ENCODE measurements around the gene WWOX. TPM values are rescaled to one million over a fixed set of nuclear protein-coding genes. Genes with fewer than 3 reads are reported as not detected.

Gene WWOX
- total RNA-seq, 2 donors from 2014 or later, result 33.8 to 82.5 TPM

DNA sequence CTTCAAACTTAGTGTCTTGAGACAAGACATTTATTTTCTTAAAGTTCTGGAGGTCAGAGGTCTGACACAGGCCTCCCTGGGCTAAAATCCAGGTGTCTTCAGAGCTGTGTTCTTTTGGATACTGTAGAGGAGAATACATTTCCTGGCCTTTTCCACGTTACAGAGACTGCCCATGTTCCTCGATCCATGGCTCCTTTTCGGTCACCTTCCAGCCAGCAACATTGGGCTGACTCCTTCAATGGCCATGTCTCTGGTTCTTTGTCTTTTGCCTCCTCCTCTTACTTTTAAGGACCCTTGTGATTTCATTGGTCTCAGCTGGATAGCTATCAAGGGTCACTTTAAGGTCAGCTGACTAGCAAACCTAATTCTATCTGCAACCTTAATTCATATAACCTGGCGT lies 212.4 kb downstream of the WWOX start:
- Histone ChIP-seq H3K4me3 (no peak overlapping the region), H3K36me3 (no peaks in the 10 kb centered on the region), H3K4me1 (ENCODE audit: control insufficient read depth in 1 of 2, low read depth in 2 of 2) (no peaks in the 10 kb centered on the region), H3K9me3 (no peaks in the 10 kb centered on the region), H3K27me3 (replicated peaks; ENCODE audit: insufficient read depth) (no peaks in the 10 kb centered on the region), H3K27ac (no peak overlapping the region)
- TF ChIP-seq, protein P1, sequence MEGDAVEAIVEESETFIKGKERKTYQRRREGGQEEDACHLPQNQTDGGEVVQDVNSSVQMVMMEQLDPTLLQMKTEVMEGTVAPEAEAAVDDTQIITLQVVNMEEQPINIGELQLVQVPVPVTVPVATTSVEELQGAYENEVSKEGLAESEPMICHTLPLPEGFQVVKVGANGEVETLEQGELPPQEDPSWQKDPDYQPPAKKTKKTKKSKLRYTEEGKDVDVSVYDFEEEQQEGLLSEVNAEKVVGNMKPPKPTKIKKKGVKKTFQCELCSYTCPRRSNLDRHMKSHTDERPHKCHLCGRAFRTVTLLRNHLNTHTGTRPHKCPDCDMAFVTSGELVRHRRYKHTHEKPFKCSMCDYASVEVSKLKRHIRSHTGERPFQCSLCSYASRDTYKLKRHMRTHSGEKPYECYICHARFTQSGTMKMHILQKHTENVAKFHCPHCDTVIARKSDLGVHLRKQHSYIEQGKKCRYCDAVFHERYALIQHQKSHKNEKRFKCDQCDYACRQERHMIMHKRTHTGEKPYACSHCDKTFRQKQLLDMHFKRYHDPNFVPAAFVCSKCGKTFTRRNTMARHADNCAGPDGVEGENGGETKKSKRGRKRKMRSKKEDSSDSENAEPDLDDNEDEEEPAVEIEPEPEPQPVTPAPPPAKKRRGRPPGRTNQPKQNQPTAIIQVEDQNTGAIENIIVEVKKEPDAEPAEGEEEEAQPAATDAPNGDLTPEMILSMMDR (IDR thresholded peaks at IDR 0.05), result no peak
- ATAC-seq (ENCODE audit: insufficient number of reproducible peaks, low FRiP score, low read depth) (no peak), DNase-seq (ENCODE audit: low spot score) (no peak)

DNA sequence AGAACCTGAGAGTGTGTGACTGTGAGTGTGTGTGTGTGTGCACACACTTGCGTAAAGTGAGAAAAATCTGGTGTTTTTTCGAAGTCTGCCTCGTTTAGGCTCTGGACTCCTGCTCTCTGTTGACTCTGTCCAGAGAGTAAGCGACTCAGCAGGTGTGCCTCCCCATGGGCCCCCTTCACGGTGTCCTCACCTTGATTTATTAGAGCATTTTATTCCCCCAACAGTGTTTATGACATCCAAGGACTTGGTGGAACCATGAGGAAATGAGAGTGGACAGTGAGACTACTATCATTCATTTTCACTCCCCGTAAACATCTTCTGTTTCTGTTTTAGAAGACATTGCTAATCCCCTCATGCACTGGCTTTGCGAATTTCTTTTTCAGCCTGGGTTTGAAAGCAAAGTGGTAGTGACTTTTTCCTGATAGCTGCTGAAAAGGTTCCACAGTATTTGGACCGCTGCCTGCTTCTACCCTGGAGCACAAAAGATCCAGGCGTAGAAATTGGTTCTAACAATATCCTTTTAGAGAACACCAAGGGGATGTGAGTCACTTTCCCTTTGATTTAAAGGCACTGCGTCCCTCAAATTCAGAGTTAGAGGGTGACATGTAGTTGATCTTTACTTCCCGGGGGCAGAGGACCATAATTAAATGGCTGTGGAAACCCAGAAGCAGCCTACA lies 218.2 kb downstream of the WWOX start:
- no peak for DNase-seq (ENCODE audit: low spot score)
- Histone ChIP-seq H3K4me1 (ENCODE audit: control insufficient read depth in 1 of 2, low read depth in 2 of 2) (peaks cover 0 to 13% of the 10 kb centered on the region in 2 donors), H3K27ac (peak overlapping the region in 1 of 2 donors; percentile 10), H3K9me3 (no peaks in the 10 kb centered on the region), H3K36me3 (no peaks in the 10 kb centered on the region), H3K27me3 (replicated peaks; ENCODE audit: insufficient read depth) (no peaks in the 10 kb centered on the region), H3K4me3 (peak overlapping the region; percentile 61)
- no peak for ATAC-seq (ENCODE audit: insufficient number of reproducible peaks, low FRiP score, low read depth)
- TF ChIP-seq, protein P1 (IDR thresholded peaks at IDR 0.05), result no peak

DNA sequence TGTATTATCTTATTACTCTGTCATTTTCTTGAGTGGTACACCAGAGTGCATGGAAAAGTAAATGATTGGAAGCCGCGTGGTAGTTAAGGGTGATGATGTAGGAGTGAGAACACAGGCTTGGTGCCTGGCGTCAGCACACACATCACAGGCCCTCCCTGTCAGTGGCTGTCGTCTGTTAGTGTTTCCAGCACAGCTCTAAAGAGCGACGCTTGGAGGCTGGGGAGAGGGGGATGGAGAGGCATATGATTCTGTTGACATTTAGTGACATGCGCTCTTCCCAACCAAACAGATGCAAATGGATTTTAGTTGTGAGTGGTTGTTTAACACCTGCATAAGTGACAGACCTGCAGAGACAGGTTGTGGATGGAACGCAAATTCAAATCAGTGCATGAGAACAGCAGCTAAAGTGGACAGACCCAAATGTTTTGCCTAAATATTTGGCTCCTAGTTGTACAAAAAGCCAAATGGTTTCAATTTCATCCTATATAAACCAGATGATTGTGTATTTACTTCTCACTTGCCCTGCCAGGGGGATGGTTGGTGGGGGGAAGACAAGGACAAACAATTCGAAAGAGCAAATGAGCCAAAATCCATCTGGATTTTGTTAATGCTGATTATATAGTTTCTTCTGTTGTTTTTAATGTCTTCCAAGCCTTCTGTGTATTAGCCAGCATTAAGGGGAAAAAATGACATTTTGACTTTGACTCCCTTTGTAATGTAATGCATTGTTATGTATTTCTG lies 222.3 kb downstream of the WWOX start:
- DNase-seq (ENCODE audit: low spot score) (no peak), ATAC-seq (ENCODE audit: insufficient number of reproducible peaks, low FRiP score, low read depth) (no peak)
- Histone ChIP-seq H3K4me3 (no peak overlapping the region), H3K36me3 (no peaks in the 10 kb centered on the region), H3K27ac (no peak overlapping the region), H3K27me3 (replicated peaks; ENCODE audit: insufficient read depth) (no peaks in the 10 kb centered on the region), H3K9me3 (no peaks in the 10 kb centered on the region), H3K4me1 (ENCODE audit: control insufficient read depth in 1 of 2, low read depth in 2 of 2) (peaks cover 0 to 13% of the 10 kb centered on the region in 2 donors)
- TF ChIP-seq, protein P1 (IDR thresholded peaks at IDR 0.05), result no peak

DNA sequence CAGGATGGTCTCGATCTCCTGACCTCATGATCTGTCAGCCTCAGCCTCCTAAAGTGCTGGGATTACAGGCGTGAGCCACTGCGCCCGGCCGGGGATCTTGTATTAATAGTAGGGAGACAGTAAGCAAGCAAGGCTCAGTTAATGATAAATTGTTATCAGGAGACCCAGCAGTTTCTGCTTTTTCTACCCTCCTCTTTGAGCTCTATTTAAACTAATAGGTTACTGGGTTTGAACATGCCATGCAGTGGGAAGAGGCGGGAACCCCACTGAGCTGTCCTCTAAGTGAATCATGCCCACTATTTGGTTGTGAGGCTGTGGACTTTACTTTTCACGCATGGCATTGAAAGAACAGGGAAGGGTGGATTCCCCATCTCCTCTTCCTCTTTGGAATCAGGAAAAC lies 223.9 kb downstream of the WWOX start:
- ATAC-seq (ENCODE audit: insufficient number of reproducible peaks, low FRiP score, low read depth), result no peak
- H3K4me1 ChIP-seq (ENCODE audit: control insufficient read depth in 1 of 2, low read depth in 2 of 2), result peaks cover 0 to 1% of the 10 kb centered on the region in 2 donors
- TF ChIP-seq, protein P1 (IDR thresholded peaks at IDR 0.05), result no peak
- no peak overlapping the region for H3K4me3 ChIP-seq
- H3K27me3 ChIP-seq (replicated peaks; ENCODE audit: insufficient read depth), result no peaks in the 10 kb centered on the region
- DNase-seq (ENCODE audit: low spot score), result no peak
- no peak overlapping the region for H3K27ac ChIP-seq
- no peaks in the 10 kb centered on the region for H3K9me3 ChIP-seq
- no peaks in the 10 kb centered on the region for H3K36me3 ChIP-seq

DNA sequence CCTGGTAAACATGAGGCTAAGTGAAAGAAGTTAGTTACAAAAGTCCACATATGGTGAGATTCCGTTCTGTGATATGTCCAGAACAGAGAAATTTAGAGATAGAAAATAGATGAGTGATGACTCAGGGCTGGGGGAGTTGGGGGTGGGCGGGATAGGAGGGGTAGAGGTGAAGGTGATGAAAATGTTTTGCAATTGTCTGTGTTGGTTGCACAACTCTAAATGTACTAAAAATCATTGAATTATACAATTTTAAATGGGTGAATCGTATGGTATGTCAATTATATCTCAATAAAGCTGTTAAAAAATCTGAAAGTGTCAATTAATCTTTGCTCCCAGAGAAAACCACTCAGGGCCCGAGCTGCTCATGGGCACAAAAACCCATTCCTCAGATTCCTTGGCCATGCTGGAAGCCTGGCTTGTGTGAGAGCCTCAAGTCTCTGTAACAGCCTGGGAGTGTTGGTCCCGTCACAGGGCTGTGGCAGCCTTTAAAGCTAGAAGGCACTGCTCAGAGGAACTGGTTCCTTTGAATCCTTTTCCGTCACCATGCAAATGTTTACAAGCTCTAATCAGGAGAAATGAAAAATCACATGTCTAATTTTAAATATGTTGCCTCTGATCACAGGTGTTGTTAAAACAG lies 225.3 kb downstream of the WWOX start:
- Histone ChIP-seq H3K4me3 (no peak overlapping the region), H3K27me3 (replicated peaks; ENCODE audit: insufficient read depth) (no peaks in the 10 kb centered on the region), H3K9me3 (no peaks in the 10 kb centered on the region), H3K36me3 (no peaks in the 10 kb centered on the region), H3K4me1 (ENCODE audit: control insufficient read depth in 1 of 2, low read depth in 2 of 2) (no peaks in the 10 kb centered on the region), H3K27ac (no peak overlapping the region)
- ATAC-seq (ENCODE audit: insufficient number of reproducible peaks, low FRiP score, low read depth) (no peak), DNase-seq (ENCODE audit: low spot score) (no peak)
- TF ChIP-seq, protein P1 (IDR thresholded peaks at IDR 0.05), result no peak
